DND-41 (cell line): Measurements from ENCODE around the gene GALM.

ENCODE experiments used
- CTCF ChIP-seq: IDR thresholded peaks from 2 replicates; pipeline ENCODE4 v1.5.1; 2012; ENCODE audit warnings: borderline replicate concordance, low read length, moderate library complexity, mild to moderate bottlenecking; ENCODE audit not compliant: poor library complexity, severe bottlenecking; ENCODE audit errors: extremely low read depth
- EZH2 ChIP-seq: IDR thresholded peaks from 3 replicates; pipeline ENCODE4 v1.6.1; 2012; ENCODE audit warnings: borderline replicate concordance, low read depth, mild to moderate bottlenecking, moderate library complexity, low read length, inconsistent platforms; ENCODE audit not compliant: severe bottlenecking

- peak; percentile 63 for TF ChIP-seq CTCF
- TF ChIP-seq EZH2 = no peak
Measured at GRCh38 chr2:38740851-38741731, 75.2 kb downstream of the GALM start.
